H1 (cell line): ENCODE data around the gene STK11. TPM values are rescaled to one million over a fixed set of nuclear protein-coding genes. Genes with fewer than 3 reads are reported as not detected.

ENCODE experiments used
- HDAC2 ChIP-seq, 2 experiments: fragments of 300-600 bp in 1 of 2; sonication (generic) in 1 of 2; IDR thresholded peaks; 2 replicates each; pipeline ENCODE4 v1.6.1; 2011 to 2012; ENCODE audit warnings: low read depth in 2 of 2, low read length in 2 of 2, mild to moderate bottlenecking in 2 of 2, moderate library complexity in 2 of 2, borderline replicate concordance in 1 of 2, inconsistent platforms in 1 of 2
- MAFK ChIP-seq: IDR thresholded peaks from 2 replicates; pipeline ENCODE4 v1.6.1; 2012; ENCODE audit warnings: low read depth, mild to moderate bottlenecking, improper control_type of control experiment, low read length
- POLR2A ChIP-seq, 2 experiments: IDR thresholded peaks; 1 replicate in 1 of 2; 2 replicates in 1 of 2; pipeline ENCODE4 v1.6.1; 2011; ENCODE audit warnings: low read depth in 2 of 2, low read length in 2 of 2, mild to moderate bottlenecking in 2 of 2; ENCODE audit errors: control extremely low read depth in 1 of 2
- POLR2AphosphoS5 ChIP-seq: IDR thresholded peaks from 2 replicates; pipeline ENCODE4 v1.6.1; 2011; ENCODE audit warnings: low read depth, low read length
- RAD21 ChIP-seq, 2 experiments: IDR thresholded peaks in 1 of 2; conservative IDR thresholded peaks in 1 of 2; 2 replicates each; pipeline ENCODE4 v1.6.1; 2011; ENCODE audit warnings: low read depth in 2 of 2, low read length in 2 of 2, improper control_type of control experiment in 1 of 2, inconsistent platforms in 1 of 2, mild to moderate bottlenecking in 1 of 2, moderate library complexity in 1 of 2
- polyA plus RNA-seq, 7 experiments: library from polyadenylated mRNA; depleted of rRNA in 3 of 7; stranded (reverse) in 5 of 7; unstranded in 2 of 7; fragments of >200 nt in 5 of 7; fragments of 200-250 nt in 2 of 7; gene quantifications; 1 replicate in 5 of 7; 2 replicates in 1 of 7; 4 replicates in 1 of 7; pipeline versions ENCODE4 v1.2.1 to v1.2.3, GENCODE V29; 2011 to 2013; ENCODE audit warnings: missing spikeins in 2 of 7, mixed read lengths in 2 of 7
- total RNA-seq: library from RNA; stranded (reverse); fragmentation: NEBNext Ultra II Directional; extraction: Animal tissue kit (Norgen Biotek cat#: 25700); gene quantifications from 2 replicates; pipeline ENCODE4 v1.2.1, GENCODE V29; 2021

The STK11 gene
- total and polyA plus RNA-seq, 2 of the 8 experiments (the other 6 are each of a cell fraction or from before 2014, with no cell fraction given) = 45.3 to 70.7 TPM

DNA sequence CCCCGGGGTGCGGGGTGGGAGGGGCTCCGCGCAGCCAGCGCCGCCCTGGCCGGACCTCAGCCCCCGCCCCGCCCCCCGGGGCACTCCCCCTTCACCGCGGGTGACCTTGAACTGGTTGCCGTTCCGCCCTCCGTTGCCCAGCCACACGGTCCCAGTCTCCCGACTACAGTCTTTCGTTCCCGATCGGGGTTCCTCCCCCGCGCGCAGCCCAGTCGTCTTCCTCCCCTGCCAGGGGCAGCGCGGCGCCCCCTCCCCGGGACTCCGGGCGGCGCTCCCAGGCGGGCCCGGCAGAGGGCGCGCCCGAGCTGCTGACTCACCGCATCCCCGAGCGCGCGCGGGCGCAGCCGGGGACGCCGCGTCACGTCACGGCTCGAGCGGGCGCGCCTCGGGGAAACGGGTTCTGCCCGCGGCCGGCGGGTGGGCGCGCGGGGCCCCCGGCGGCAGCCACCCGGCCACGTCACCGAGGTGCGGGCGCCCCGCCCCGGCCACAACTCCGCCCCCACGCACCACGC is 43.3 kb downstream of the STK11 start (continued):
- TF ChIP-seq MAFK (peak; percentile 64; the same call in 1 of the 2 replicates), RAD21 (IDR thresholded peaks at IDR 0.05 in 1 of 2, conservative IDR thresholded peaks at IDR 0.05 in 1 of 2; ENCODE audit: low read depth in 2 of 2, low read length in 2 of 2) (peak in 1 of 2 experiments; percentile 37; a peak in 1 of 4 replicates), POLR2AphosphoS5 (peak; percentile 79), POLR2A (IDR thresholded peaks at IDR 0.05; ENCODE audit: control extremely low read depth in 1 of 2, low read depth in 2 of 2, low read length in 2 of 2) (peak in 1 of 2 experiments; percentile 63; a peak in 2 of 3 replicates), HDAC2 (IDR thresholded peaks at IDR 0.05; ENCODE audit: borderline replicate concordance in 1 of 2, low read depth in 2 of 2, low read length in 2 of 2) (peak; percentile 47 to 66; a peak in 2 of 4 replicates)
